LoVo (cell line): Measurements from ENCODE around the gene SPINK13.
"Not testable (repeated sequence)": the region's sequence is repeated elsewhere in the genome, so short reads cannot be mapped to it uniquely, and the experiment has no call there.

Experiments used
- DNase-seq: peaks from one replicate; pipeline ENCODE4 v3.0.0-alpha.2; 2016; ENCODE audit warnings: low spot score

The SPINK13 gene

GRCh38 chr5:148268566-148268965 is at the start of gene SPINK13:
Gene SPINK13 (plus strand): TSS chr5:148268794. CDS start chr5:148270073, 1,279 bp downstream.
- DNase-seq: peak; percentile 71

DNA sequence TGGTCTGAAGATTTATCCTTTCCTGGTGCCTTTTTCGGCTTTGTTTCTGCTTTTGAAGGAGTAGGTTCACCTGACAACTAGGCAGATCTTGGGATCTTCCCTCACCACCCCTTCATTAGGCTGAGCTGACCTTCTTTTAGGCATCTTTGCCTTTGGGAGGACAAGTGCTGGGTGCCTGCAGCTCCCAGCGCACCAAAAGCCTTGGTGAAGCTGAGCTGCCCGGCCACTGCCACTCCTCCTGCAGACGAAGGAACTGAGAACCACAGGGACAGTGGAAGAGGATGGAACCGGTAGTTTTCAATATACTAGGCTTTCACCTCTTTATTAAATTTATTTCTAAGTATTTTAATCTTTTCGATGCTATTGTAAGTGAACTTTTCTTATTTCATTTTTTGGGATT is 47.1 kb upstream of the SPINK13 start:
- no peak for DNase-seq

GRCh38 chr5:148224117-148224742 is 44.4 kb upstream of the SPINK13 start:
- DNase-seq: peak; percentile 81

GRCh38 chr5:148228392-148228984 is 40.1 kb upstream of the SPINK13 start:
- DNase-seq: no peak

DNA sequence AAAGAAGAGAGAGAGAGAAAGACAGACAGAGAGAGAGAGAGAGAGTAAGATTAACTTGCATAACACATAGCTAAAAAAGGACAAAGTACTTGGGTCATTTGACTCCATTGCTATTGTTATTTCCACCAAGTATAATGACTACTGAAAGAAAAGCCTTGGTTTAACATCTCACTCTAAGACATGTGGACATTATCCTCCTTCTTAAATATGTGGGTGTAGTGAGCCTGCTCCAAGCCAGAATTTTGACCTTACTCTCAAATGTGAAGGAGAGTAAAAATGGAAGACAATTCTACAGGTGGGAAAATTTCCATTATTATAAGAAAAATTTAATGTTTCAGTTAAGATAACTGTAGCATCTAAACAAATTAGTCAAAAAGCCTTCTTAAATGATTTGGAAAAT is 38.8 kb upstream of the SPINK13 start:
- DNase-seq: no peak

GRCh38 chr5:148230240-148230639 is 38.4 kb upstream of the SPINK13 start:
- no peak for DNase-seq

DNA sequence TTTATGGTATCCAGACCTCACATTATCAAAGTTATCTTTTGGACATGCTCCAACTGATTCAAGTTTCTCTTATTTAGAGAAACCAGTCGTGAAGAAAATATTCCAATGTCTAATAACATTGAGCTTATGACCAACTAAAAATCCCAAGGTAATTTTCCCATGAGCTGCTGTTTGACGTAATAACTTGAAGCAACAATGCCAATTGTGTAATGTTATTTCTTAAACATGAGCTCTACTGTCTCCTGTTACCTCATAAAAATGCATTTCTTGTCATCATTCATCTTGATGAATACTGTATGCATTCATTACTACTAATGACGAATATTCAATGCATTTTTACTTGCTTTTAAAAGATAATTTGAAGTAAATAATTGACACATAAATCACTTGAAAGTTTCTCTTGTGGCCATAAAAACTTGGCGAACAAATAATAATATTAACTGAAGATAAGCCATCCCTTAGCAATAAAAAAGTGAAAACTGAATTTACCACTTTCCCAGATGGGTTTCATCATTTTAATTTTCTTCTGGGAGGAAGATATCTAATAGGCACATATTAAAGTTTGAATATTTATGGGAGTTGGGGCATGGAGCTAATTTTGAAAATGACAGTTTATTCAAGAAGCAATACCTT is 30.7 kb upstream of the SPINK13 start:
- peak; percentile 67 for DNase-seq

DNA sequence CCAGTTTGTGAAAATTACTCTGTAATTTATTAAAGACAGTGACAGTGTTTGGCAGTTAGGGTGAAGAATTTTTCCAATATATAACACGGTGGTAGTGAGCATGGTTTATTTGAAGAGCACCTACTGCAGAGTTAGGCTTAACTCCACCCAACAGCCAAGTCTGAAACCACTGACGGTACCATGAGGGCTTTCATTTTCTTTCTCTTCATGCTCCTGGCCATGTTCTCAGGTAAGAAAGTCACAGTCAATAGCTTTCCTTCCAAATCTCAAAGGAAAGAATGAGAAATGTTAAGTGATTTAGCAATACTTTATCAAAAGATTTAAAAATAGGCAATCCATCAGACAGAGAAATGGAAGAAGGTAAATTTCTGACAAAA is 30.2 kb upstream of the SPINK13 start, which contains the start of gene MARCOL:
Gene MARCOL, plus strand, starts transcription at position 108 of the 377 bp plus-strand sequence. Its CDS starts 73 bp downstream, at position 181.
- DNase-seq: peak; percentile 44

- no peak for DNase-seq
These were observed 19.7 kb upstream of the SPINK13 start for GRCh38 chr5:148248894-148249293.

GRCh38 chr5:148255456-148255855 is 13.1 kb upstream of the SPINK13 start:
- no peak for DNase-seq

GRCh38 chr5:148259288-148259687 is 9.3 kb upstream of the SPINK13 start:
- DNase-seq: no peak

- DNase-seq: no peak
These were observed 7.4 kb upstream of the SPINK13 start for GRCh38 chr5:148261221-148261620.

DNA sequence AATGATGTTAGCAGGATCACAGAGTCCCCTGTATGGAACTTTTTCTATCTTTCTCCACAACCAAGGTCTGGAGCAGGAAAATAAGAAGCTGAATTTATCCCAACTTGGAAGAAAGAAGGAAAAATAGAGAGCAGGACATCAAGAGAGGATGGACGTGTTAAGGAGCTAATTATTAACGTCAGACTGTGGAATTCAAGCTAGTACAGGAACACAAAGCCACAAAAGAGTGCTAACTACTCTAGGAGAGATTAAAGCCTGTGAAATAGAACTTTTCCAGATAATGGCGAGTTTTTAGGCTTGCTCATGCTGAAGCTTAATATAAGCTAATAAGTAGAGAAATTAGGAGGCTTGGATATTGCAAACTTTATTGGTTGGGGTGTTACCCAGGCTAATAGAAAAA is 632 bp upstream of the SPINK13 start:
- no peak for DNase-seq

DNA sequence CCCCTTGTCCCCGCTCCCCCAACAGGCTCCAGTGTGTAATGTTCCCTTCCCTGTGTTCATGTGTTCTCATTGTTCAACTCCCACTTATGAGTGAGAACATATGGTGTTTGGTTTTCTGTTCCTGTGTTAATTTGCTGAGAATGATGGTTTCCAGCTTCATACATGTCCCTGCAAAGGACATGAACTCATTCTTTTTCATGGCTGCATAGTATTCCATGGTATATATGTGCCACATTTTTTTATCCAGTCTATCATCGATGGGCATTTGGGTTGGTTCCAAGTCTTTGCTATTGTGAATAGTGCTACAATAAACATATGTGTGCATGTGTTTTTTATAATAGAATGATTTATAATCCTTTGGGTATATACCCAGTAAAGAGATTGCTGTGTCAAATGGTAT is 6.5 kb downstream of the SPINK13 start:
- DNase-seq: not testable (repeated sequence)

DNA sequence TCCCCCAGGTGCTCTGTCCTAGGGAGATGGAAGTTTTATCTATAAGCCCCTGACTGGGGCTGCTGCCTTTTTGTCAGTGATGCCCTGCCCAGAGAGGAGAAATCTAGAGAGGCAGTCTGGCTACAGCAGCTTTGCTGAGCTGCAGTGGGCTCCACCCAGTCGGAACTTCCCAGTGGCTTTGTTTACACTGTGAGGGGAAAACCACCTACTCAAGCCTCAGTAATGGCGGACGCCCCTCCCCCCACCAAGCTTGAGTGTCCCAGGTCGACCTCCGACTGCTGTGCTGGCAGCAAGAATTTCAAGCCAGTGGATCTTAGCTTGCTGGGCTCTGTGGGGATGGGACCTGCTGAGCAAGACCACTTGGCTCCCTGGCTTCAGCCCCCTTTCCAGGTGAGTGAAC is 12.3 kb downstream of the SPINK13 start:
- DNase-seq: not testable (repeated sequence)

- not testable (repeated sequence) for DNase-seq
These were observed 12.7 kb downstream of the SPINK13 start for GRCh38 chr5:148281336-148281735.

DNA sequence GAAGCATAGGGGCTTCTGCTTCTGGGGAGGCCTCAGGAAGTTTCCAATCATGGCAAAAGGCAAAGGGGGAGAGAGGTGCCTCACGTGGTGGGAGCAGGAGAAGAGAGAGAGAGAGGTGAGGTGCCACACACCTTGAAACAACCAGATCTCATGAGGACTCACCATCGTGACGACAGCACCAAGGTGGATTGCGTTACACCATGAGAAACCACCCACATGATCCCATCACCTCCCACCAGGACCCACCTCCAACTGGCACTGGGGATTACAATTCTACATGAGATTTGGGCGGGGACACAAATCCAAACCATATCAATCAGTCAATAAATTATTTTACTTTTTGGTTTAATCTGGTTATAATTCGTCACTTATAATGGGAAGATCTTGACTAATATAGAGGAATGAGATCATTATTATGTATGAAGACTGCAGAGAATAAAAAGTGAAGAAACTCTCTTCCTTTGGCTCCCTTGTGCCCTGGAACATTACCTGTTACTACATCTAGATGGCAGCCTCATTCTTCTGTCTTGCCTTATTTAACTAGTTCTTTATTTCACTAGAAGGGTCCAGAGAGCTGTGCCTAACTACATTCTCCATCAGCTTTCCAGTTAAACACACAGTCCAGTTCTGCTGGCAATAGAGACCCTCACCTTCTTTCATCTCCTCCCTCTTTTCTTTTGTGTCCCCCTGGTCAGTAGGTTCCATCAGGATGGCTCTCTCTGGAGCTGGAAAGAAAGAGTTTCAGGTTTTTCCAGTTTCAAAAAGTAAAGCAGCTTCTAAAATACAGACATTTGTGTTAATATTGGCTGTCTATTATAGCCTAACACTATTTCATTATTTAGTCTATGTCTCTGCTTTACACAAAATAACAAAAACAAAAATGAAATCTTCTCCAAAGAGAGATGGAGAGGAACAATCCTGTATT is 21.9 kb downstream of the SPINK13 start:
- peak; percentile 52 for DNase-seq

- no peak for DNase-seq
These were observed 29.1 kb downstream of the SPINK13 start for GRCh38 chr5:148297731-148298130.

GRCh38 chr5:148306446-148306845 is 37.9 kb downstream of the SPINK13 start:
- DNase-seq: no peak

DNA sequence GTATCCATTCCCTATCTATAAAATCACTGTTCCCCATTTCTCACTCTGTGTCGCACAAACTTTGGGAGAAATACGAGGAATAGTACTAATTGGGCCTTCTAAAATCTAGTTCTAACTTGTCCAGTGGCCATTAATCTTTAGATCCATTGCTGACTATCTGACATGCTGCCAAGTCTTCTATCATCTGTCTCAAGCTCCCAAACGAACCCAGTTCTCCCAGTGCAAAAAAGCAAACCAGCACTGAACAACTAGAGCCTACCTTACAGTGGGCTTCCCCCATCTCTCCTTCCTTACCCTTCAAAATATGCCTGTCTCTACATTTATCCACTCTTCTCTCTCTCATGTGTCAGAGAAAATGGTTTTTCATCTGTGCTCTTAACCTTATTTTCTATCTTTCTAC is 40.4 kb downstream of the SPINK13 start:
- no peak for DNase-seq

GRCh38 chr5:148309746-148310145 is 41.2 kb downstream of the SPINK13 start:
- no peak for DNase-seq

GRCh38 chr5:148311484-148311883 is 42.9 kb downstream of the SPINK13 start:
- no peak for DNase-seq
